ENCODE data around the gene MTA1. TPM values are rescaled to one million over a fixed set of nuclear protein-coding genes. Genes with fewer than 3 reads are reported as not detected.
A peak's percentile ranks its signal among the peaks of the same experiment; 100 is the strongest.

Gene MTA1
- total RNA-seq, 1 experiment from 2014 or later: 24.0 TPM

DNA sequence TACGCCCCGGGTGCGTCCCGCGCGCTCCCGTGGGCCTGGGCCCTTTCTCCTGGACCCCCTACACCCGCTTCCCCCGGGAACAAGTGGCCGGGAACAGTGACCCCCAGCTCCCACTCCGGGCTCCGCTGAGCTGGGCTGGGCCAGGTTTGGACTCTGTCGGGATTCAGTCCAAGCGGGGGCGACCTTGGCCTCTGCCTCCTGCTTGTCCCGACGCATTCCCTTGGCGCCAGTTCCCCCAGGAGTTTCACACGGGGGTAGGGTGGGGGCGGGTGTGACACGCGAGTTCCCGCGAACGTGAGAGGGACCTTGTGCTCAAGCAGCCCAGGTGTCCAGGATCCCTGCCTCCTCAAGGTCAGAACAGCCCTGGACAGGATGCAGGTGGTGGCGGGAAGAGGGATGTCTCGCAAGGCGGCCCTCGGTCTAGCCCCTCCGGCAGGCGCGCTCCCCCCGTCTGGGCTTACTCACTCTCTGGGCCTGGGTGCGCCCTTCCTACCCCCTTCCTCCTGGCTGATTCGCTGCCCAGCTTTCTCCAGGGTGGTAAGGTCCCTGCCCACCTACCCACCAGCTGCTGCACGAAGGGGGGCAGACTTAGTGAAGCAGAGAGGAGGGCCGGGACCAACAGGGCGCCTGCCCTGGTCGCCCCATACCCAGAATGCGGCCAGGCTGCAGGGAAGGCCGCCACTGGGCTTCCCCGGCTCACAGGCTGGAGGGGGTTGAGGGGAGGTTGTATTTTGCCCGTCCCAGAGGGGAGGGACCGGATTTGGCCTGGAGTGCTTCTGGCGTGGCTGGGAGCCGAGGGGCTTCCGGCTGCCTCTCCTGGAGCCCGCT lies 55.9 kb downstream of the MTA1 start:
- no peak for DNase-seq (ENCODE audit: low spot score)

DNA sequence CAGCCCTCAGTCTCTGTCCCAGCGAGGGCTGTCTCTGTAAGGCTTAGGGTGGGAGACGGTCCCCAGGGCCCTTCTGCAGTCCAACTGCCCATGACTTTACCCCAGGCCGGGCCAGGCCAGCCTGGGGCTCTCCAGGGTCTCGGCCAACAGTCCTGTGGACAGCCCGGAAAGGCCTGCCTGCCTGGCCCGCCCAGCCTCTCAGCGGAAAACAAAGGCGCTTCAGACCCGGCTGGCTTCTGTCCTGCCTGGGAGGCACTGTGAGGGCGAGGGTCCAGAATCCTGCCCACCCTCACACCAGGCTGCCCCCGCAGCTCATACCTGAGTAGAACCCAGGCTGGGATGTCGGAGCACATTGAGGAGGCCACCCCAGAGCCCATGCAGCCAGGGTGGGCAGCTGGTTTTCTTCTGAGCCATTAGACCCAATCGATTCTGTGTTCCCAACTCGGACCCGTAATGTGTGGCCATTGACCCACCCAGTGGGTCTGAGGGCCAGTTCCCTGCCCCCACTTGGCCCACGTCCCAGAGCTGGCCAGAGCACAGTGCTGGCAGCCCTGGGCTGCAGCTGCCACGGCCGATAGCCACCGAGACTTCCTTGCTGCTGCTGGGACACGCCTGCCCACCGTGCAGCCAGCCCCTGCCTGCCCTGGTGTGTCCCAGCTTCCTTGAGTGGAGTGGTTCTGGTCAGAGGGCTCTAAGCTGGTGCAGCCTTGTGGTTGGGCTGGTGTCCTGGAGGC lies 56.6 kb downstream of the MTA1 start:
- DNase-seq (ENCODE audit: low spot score): no peak

DNA sequence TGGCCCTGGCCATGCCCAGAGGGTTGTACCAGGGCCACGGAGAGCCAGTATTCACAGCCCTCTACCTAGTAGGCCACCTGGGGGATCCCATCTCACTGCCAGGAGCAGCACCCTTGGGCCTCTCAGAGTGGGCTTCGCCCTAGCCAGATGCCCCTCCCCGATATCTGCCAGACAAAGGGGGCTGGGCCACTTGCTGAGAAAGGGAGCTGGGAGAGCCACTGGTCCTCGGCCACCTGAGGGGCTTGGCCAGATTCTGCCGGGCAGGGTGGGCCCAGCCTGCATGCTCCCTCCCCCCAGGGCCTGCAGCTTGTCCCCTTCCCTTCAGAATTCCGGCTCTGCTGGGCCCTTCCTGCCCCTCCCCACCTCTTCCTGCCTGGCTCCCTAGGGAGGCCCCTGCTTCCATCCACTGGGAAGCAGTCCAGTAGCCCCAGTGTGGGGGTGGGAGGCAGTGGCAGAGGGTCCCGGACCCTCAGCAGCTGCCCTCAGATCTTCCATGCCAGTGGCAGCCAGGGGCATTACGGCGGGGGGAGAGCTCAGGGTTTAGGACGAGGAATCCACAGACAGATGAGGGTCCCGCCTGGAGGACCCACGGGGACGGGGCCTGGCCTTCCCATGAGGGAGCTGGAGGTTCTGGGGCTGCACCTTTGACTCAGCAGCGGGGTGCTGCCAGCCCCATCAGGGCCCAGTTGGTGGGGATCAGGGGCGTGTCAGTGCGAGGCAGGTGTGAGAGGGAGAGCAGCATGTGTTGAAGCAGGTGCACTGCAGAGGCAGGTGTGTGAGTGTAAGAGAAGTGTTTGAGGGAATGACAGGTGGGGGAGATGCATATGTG lies 57.4 kb downstream of the MTA1 start:
- DNase-seq (ENCODE audit: low spot score): no peak

GRCh38 chr14:105477660-105478397 lies 58.2 kb downstream of the MTA1 start:
- no peak for DNase-seq (ENCODE audit: low spot score)

- DNase-seq (ENCODE audit: low spot score): no peak
Observed at GRCh38 chr14:105478398-105479251, 59.0 kb downstream of the MTA1 start.

- DNase-seq (ENCODE audit: low spot score): no peak
Observed at GRCh38 chr14:105479431-105480158, 60.0 kb downstream of the MTA1 start.

DNA sequence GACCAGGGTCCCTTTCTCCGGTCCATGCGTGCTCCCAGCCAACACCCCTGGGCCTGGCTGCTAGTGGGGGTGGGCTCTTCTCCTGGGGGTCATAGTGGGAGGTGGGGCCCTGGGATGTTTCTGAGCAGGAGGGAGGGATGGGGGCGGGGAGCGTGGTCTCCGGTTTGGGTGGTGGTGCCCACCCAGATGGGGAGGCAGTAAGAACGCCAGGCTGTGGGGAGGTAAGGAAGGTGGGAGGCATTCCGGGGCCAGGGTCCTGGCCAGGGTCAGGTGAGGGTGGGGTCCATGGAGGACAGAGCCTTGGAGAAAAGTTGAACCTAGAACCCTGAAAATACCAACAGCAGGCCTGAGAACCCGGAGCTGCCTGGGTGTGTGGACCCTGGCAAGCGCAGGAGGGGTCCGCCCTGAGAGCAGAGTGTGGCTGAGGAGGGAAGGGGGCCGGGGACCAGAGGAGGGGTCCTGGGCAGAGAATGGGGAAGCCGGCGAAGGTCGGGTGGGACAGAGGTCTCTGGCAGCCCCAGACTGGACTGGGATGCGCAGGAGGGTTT lies 60.6 kb downstream of the MTA1 start:
- DNase-seq (ENCODE audit: low spot score): no peak

DNA sequence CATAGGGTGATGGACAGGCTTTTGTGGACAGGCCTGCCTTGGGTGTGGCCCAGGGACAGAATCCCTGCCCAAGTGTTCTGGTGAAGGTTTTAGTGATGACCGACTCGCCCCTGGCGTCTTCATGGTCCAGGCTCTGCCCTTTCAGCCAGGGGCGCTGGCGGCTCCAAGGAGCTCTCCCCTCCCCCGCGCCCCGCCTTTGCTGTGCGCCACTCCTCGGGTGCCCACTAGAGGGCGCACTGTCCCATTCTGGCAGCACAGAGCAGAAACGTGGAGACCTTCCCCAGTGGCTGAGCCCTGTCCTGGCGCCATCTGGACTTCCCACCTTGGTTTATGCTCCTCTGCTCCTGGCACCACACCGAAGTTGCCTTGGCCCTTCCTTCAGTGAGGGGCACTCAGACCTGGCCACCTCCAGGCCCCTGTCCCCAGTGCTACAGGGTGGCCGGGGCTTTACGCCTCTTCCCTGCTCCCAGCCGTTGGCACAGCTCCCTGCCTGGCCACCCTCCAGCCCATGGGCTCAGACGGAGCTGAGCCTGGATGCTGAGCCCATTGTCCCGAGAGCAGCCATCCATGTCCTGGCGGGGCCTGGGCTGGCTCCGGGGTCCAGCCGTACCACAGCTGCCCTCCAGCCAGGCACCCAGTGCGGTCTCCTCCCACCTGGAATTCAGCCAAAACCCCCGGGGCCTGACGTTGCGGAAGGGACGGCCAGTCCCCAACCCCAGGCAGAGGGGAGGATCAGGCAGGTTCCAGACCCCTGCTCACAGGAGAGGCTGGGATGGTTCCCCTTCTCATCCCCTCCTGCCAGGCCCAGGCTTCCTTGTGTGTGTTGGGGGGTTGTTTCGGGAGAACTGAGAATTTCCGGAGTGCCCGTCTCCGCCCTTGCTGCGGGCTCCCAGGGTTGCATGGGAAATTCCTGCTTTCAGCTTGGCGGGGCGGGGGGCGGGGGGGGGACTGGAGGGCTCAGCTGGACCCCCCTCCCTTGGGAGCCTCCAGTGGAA lies 61.5 kb downstream of the MTA1 start:
- DNase-seq (ENCODE audit: low spot score): peak; percentile 81

- DNase-seq (ENCODE audit: low spot score): peak; percentile 97
Observed at GRCh38 chr14:105481886-105482457, 62.3 kb downstream of the MTA1 start.

GRCh38 chr14:105482486-105483110 lies 63.0 kb downstream of the MTA1 start:
- no peak for DNase-seq (ENCODE audit: low spot score)

GRCh38 chr14:105483300-105484068 lies 63.9 kb downstream of the MTA1 start:
- DNase-seq (ENCODE audit: low spot score): no peak

DNA sequence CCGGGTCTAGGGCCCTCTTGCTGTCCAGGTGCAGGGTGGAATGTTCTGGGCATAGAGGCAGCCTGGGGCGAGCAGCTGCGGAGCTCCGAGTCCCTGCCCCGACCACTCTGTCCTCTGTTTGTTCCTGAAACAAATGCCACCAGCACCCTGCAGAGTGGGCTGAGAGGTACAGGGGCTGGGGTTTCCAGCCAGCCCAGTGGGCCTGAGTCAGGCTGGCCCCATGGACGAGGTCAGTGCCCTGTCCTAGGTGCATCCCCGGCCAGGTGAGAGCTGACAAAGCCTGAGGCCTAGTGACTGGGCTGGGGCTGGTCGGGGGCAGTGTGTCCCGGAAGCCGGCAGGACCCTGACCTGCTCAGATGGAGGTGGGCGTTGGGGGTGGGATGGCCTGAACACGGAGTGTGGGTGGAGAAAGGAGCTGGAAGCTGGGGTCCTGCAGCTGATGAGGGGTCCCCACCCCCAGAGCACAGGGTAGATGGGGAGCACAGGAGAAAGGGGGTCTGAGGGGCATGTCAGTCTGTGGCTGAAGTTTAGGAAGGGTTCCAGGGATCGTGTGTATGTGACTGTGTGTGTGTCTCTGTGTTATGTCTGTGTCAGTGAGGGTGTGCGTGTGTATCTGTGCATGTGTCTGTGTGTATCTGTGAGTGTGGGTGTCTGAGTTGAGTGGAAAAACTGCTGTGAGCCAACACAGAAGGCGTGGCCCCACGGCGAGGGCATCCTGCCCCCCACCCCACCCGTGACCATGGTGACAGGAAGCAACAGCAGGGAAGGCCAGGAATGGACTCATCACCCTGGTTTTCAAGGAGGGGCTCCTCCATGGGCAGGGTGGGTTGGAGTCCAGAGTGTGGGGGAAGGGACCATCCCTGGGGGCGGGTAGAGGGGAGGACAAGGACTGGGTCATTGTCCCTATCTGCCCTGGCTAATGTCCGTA lies 64.7 kb downstream of the MTA1 start:
- DNase-seq (ENCODE audit: low spot score): no peak

GRCh38 chr14:105484997-105485393 lies 65.4 kb downstream of the MTA1 start:
- DNase-seq (ENCODE audit: low spot score): no peak

GRCh38 chr14:105485739-105486162 lies 66.1 kb downstream of the MTA1 start:
- DNase-seq (ENCODE audit: low spot score): no peak

GRCh38 chr14:105486163-105486973 lies 66.7 kb downstream of the MTA1 start, which contains the start of gene CRIP1:
Gene CRIP1 (plus strand): TSS chr14:105486886. CDS start chr14:105487260, 374 bp downstream.
- no peak for DNase-seq (ENCODE audit: low spot score)

Measured in H4 (cell line).